Esophagus mucosa (tissue), 1 donor: ENCODE data around the gene RRP36. TPM values are rescaled to one million over a fixed set of nuclear protein-coding genes. Genes with fewer than 3 reads are reported as not detected.
A peak's percentile ranks its signal among the peaks of the same experiment; 100 is the strongest.
"Not testable (repeated sequence)": the region's sequence is repeated elsewhere in the genome, so short reads cannot be mapped to it uniquely, and the experiment has no call there.

ENCODE experiments used
- ATAC-seq: fragments of 200-7000 bp; cut with Tn5 transposase; one replicate; pipeline ENCODE4 v1.9.1; 2020
- total RNA-seq: library from RNA; stranded (reverse); gene quantifications from one replicate; pipeline ENCODE4 v1.2.4, GENCODE V29; 2023
- donor health status: DM: yes; HTN: yes; CAD: no.

Gene RRP36
- total RNA-seq, 1 donor from 2014 or later, result 48.3 TPM

- no peak for ATAC-seq
Measured at GRCh38 chr6:43040542-43041257, 19.3 kb downstream of the RRP36 start.

- ATAC-seq, result not testable (repeated sequence)
Measured at GRCh38 chr6:43041475-43041874, 20.1 kb downstream of the RRP36 start.

- no peak for ATAC-seq
Measured at GRCh38 chr6:43043310-43043709, 21.9 kb downstream of the RRP36 start.

- no peak for ATAC-seq
Measured at GRCh38 chr6:43045371-43045930, 24.0 kb downstream of the RRP36 start.

GRCh38 chr6:43047998-43048397 is 26.6 kb downstream of the RRP36 start:
- no peak for ATAC-seq

- no peak for ATAC-seq
Measured at GRCh38 chr6:43050981-43051380, 29.6 kb downstream of the RRP36 start.

- ATAC-seq, result no peak
Measured at GRCh38 chr6:43052225-43052841, 30.9 kb downstream of the RRP36 start.

- peak; percentile 27 for ATAC-seq
Measured at GRCh38 chr6:43052842-43053544, 31.6 kb downstream of the RRP36 start.

GRCh38 chr6:43053545-43054205 is 32.3 kb downstream of the RRP36 start, which contains the start of gene CUL7:
TSS of gene CUL7 (minus strand) at chr6:43053851. CDS start at chr6:43052788, 1,063 bp downstream.
- ATAC-seq, result peak; percentile 97

- no peak for ATAC-seq
Measured at GRCh38 chr6:43054206-43054943, 33.0 kb downstream of the RRP36 start.

GRCh38 chr6:43055966-43056365 is 34.5 kb downstream of the RRP36 start:
- ATAC-seq, result no peak

GRCh38 chr6:43058531-43058930 is 37.1 kb downstream of the RRP36 start:
- ATAC-seq, result no peak

GRCh38 chr6:43059168-43060033 is 38.0 kb downstream of the RRP36 start, which contains the start of the genes KLC4 and MRPL2:
TSS of gene KLC4 (plus strand) at chr6:43059631. CDS start at chr6:43061336, 1,705 bp downstream.
TSS of gene MRPL2 (minus strand) at chr6:43059434. CDS start at chr6:43059381, 53 bp downstream.
- peak; percentile 97 for ATAC-seq

- peak; percentile 49 for ATAC-seq
Measured at GRCh38 chr6:43060034-43060754, 38.8 kb downstream of the RRP36 start.

GRCh38 chr6:43060755-43061633 is 39.6 kb downstream of the RRP36 start:
- no peak for ATAC-seq

- ATAC-seq, result no peak
Measured at GRCh38 chr6:43061861-43062260, 40.4 kb downstream of the RRP36 start.

GRCh38 chr6:43062818-43063217 is 41.4 kb downstream of the RRP36 start:
- ATAC-seq, result no peak

GRCh38 chr6:43070028-43070632 is 48.7 kb downstream of the RRP36 start:
- peak; percentile 60 for ATAC-seq
